RWPE2 (cell line): ENCODE data around the gene EP400.

Experiments
- ATAC-seq: fragments of 200-7000 bp; cut with Tn5 transposase; 3 replicates; pipeline ENCODE4 v1.9.1; 2021; ENCODE audit warnings: low read depth
- DNase-seq: peaks from one replicate; pipeline ENCODE4 v3.0.0-alpha.2; 2020; ENCODE audit warnings: low spot score
- H3K27ac ChIP-seq: fragments of 450-650 bp; 2 replicates; pipeline ENCODE4 v1.5.1; 2017; ENCODE audit warnings: mild to moderate bottlenecking; ENCODE audit not compliant: poor library complexity, severe bottlenecking
- H3K27me3 ChIP-seq: fragments of 250-450 bp; sonication (Bioruptor Pico); 2 replicates; pipeline ENCODE4 v1.5.1; 2021; ENCODE audit warnings: mild to moderate bottlenecking, moderate library complexity; ENCODE audit not compliant: insufficient read depth, poor library complexity, severe bottlenecking
- H3K36me3 ChIP-seq: fragments of 250-450 bp; sonication (Bioruptor Pico); 2 replicates; pipeline ENCODE4 v1.5.1; 2020; ENCODE audit warnings: low read depth, mild to moderate bottlenecking, moderate library complexity
- H3K4me1 ChIP-seq: fragments of 250-450 bp; sonication (Bioruptor Pico); 2 replicates; pipeline ENCODE4 v1.5.1; 2021; ENCODE audit warnings: mild to moderate bottlenecking, moderate library complexity; ENCODE audit not compliant: insufficient read depth, poor library complexity, severe bottlenecking
- H3K4me3 ChIP-seq: fragments of 250-450 bp; sonication (Bioruptor Pico); 2 replicates; pipeline ENCODE4 v1.5.1; 2021; ENCODE audit warnings: mild to moderate bottlenecking, moderate library complexity; ENCODE audit not compliant: severe bottlenecking
- H3K9me3 ChIP-seq: fragments of 250-450 bp; sonication (Bioruptor Pico); 2 replicates; pipeline ENCODE4 v1.5.1; 2021; ENCODE audit warnings: mild to moderate bottlenecking, moderate library complexity; ENCODE audit not compliant: severe bottlenecking
- TF ChIP-seq, protein P1 (sequence below): fragments of 450-650 bp; IDR thresholded peaks from one replicate; pipeline ENCODE4 v1.5.1; 2017; ENCODE audit warnings: mild to moderate bottlenecking, moderate library complexity; ENCODE audit not compliant: poor library complexity, severe bottlenecking

The EP400 gene

DNA sequence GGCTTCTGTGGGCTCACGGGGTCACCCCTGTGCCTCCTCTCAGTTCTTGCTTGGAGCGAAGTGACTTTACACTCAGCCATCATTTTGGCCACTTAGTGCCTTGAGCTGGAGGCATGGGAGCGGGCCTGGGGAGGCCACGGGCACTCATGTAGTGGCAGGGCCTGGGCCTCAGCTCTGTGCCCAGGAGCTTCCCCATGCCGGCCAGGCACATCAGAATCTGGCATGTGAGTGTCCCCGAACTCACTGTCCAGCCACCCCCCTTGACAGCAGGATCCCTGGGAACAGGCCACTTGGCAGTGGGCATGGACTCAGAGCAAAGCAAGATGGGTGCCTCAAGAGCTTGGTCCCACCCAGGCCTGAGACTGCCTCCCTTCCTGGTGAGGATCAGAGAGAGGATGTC, 164.9 kb downstream of the EP400 start:
- Histone ChIP-seq H3K36me3 (peaks cover 26% of the 10 kb centered on the region), H3K4me3 (no peak overlapping the region), H3K27me3 (no peaks in the 10 kb centered on the region), H3K9me3 (no peaks in the 10 kb centered on the region), H3K4me1 (no peaks in the 10 kb centered on the region), H3K27ac (no peak overlapping the region)
- DNase-seq (no peak), ATAC-seq (no peak)
- TF ChIP-seq, protein P1, sequence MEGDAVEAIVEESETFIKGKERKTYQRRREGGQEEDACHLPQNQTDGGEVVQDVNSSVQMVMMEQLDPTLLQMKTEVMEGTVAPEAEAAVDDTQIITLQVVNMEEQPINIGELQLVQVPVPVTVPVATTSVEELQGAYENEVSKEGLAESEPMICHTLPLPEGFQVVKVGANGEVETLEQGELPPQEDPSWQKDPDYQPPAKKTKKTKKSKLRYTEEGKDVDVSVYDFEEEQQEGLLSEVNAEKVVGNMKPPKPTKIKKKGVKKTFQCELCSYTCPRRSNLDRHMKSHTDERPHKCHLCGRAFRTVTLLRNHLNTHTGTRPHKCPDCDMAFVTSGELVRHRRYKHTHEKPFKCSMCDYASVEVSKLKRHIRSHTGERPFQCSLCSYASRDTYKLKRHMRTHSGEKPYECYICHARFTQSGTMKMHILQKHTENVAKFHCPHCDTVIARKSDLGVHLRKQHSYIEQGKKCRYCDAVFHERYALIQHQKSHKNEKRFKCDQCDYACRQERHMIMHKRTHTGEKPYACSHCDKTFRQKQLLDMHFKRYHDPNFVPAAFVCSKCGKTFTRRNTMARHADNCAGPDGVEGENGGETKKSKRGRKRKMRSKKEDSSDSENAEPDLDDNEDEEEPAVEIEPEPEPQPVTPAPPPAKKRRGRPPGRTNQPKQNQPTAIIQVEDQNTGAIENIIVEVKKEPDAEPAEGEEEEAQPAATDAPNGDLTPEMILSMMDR = no peak

DNA sequence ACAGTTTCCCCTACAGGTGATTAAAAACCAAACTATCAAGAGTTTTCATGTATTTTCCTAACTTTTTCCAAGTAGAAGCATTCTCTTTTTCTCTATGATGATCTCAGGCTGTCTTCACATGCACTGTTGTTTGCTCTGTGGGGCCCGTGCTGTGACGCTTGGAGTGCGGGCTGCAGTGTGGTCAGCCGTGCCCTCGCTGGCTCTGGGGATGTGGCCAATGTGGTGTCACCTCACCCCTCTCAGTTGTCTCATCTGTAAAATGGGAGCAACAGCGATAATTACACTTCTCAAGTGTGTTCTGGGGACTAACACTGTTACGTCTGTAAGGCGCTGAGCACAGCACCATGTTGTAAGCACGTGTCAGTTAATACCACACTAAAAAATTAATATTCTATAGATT, 165.8 kb downstream of the EP400 start:
- DNase-seq (no peak), ATAC-seq (no peak)
- Histone ChIP-seq H3K27ac (no peak overlapping the region), H3K36me3 (peaks cover 19% of the 10 kb centered on the region), H3K4me3 (no peak overlapping the region), H3K9me3 (no peaks in the 10 kb centered on the region), H3K27me3 (no peaks in the 10 kb centered on the region), H3K4me1 (no peaks in the 10 kb centered on the region)
- TF ChIP-seq, protein P1 = no peak

DNA sequence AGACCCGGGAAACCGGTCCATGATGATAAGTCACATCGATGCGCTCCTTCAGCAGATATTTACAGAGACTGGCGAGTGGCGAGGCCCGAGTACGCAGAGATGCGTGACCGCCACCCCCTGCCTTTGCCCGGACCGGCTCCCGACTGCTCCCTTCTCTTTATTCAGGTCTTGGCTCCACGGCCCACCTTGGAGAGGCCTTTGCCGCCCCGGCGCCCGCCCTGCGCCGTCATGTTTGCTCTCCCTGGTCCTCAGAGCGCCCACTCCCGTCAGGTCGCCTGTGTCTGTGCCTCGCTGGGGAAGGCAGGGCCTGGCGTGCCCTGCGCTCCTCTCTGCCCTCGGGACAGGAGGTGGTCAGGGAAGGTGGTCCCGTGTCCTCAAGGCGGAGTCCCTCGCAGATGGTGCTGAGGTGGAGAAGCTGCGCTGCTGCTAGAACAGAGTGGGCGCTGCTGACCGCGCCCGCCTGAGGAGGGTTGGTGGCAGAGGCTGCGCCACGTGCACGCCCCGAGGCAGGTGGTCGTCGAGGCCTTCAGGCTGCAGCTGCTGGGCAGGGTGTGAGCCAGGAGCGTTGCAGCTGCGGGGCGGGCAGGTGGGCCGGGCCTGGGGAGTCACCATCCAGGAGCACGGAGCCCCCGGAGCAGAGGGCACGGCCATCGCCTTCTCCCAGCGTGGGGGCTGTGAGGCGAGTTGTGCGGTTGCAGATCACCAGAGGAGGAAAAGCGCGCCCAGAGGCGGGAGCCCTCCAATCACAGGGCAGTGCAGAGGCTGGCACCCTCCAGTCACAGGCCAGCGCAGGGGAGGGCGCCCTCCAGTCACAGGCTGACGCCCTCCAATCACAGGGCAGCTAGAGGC, 167.2 kb downstream of the EP400 start:
- no peak for ATAC-seq
- Histone ChIP-seq H3K9me3 (no peaks in the 10 kb centered on the region), H3K4me3 (no peak overlapping the region), H3K27ac (no peak overlapping the region), H3K27me3 (no peaks in the 10 kb centered on the region), H3K4me1 (no peaks in the 10 kb centered on the region), H3K36me3 (peaks cover 21% of the 10 kb centered on the region)
- DNase-seq = no peak
- TF ChIP-seq, protein P1 = no peak

DNA sequence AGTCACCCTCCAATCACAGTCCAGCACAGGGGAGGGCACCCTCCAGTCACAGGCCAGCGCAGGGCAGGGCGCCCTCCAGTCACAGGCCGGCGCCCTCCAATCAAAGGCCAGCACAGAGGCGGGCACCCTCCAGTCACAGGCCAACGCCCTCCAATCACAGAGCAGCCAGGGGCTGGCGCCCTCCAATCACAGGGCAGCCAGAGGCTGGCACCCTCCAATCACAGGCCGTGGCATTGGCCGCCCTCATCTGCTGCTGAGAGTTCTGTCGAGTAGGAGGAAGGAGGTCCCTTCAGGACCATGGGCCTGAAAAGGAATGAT, 167.8 kb downstream of the EP400 start:
- DNase-seq (no peak), ATAC-seq (peak; percentile 40; the same call in 2 of the 3 replicates)
- H3K36me3 ChIP-seq = peaks cover 22% of the 10 kb centered on the region
- TF ChIP-seq, protein P1 = no peak
- H3K4me1 ChIP-seq = no peaks in the 10 kb centered on the region
- no peaks in the 10 kb centered on the region for H3K27me3 ChIP-seq
- no peak overlapping the region for H3K27ac ChIP-seq
- no peaks in the 10 kb centered on the region for H3K9me3 ChIP-seq
- H3K4me3 ChIP-seq = no peak overlapping the region

DNA sequence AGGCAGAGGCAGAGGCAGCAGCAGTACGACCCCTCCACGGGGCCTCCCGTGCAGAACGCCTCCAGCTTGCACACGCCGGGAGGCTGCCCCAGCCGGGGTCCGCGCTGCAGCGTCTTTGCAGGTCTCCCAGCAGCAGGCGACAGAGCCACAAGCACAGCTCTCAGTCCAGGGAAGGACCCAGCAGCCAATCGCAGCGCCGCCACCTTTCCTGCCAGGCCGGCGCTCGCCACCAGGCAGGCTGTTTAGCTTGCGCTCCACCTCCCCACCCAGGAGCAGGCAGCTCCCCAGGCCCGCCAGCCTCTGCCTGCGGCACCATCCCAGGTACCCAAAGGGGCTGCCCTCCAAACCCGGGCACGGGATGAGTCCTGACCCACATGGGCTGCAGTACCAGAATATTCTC, 169.1 kb downstream of the EP400 start:
- Histone ChIP-seq H3K4me1 (no peaks in the 10 kb centered on the region), H3K9me3 (no peaks in the 10 kb centered on the region), H3K4me3 (no peak overlapping the region), H3K27me3 (no peaks in the 10 kb centered on the region), H3K27ac (no peak overlapping the region), H3K36me3 (peaks cover 21% of the 10 kb centered on the region)
- ATAC-seq (no peak), DNase-seq (no peak)
- TF ChIP-seq, protein P1 = no peak
